A673 (cell line): ENCODE data around the gene NOTCH4.

ENCODE experiments used
- EZH2 ChIP-seq: fragments of 200-600 bp; sonication (generic); IDR thresholded peaks from 2 replicates; pipeline ENCODE4 v1.6.1; 2017; ENCODE audit warnings: borderline replicate concordance, low read depth, mild to moderate bottlenecking, mixed read lengths, antibody characterized with exemption, low read length; ENCODE audit not compliant: poor library complexity, severe bottlenecking
- TF ChIP-seq, protein P1 (sequence below): fragments of 300-800, 200-600 bp; sonication (generic); conservative IDR thresholded peaks from 2 replicates; pipeline ENCODE4 v1.5.1; 2017; ENCODE audit warnings: low read depth, mild to moderate bottlenecking, antibody characterized with exemption, low read length, moderate library complexity, mixed read lengths

GRCh38 chr6:32267035-32267434 is 43.2 kb upstream of the NOTCH4 start:
- TF ChIP-seq, protein P1, sequence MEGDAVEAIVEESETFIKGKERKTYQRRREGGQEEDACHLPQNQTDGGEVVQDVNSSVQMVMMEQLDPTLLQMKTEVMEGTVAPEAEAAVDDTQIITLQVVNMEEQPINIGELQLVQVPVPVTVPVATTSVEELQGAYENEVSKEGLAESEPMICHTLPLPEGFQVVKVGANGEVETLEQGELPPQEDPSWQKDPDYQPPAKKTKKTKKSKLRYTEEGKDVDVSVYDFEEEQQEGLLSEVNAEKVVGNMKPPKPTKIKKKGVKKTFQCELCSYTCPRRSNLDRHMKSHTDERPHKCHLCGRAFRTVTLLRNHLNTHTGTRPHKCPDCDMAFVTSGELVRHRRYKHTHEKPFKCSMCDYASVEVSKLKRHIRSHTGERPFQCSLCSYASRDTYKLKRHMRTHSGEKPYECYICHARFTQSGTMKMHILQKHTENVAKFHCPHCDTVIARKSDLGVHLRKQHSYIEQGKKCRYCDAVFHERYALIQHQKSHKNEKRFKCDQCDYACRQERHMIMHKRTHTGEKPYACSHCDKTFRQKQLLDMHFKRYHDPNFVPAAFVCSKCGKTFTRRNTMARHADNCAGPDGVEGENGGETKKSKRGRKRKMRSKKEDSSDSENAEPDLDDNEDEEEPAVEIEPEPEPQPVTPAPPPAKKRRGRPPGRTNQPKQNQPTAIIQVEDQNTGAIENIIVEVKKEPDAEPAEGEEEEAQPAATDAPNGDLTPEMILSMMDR, result no peak
- TF ChIP-seq EZH2, result no peak
